ENCODE results near the gene NUP93.

- no peak for TF ChIP-seq CTCF (IDR thresholded peaks at IDR 0.05; ENCODE audit: insufficient read depth, low read length, poor library complexity, severe bottlenecking)
- no peak for TF ChIP-seq EZH2phosphoT487 (conservative IDR thresholded peaks at IDR 0.05; ENCODE audit: low read length)
Measured at GRCh38 chr16:56892705-56893104, 162.8 kb downstream of the NUP93 start.

Data from SU-DHL-6 (cell line).